ENCODE measurements around the gene AVP.
"Not testable (repeated sequence)": the region's sequence is repeated elsewhere in the genome, so short reads cannot be mapped to it uniquely, and the experiment has no call there.

AVP gene, protein sequence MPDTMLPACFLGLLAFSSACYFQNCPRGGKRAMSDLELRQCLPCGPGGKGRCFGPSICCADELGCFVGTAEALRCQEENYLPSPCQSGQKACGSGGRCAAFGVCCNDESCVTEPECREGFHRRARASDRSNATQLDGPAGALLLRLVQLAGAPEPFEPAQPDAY

DNA sequence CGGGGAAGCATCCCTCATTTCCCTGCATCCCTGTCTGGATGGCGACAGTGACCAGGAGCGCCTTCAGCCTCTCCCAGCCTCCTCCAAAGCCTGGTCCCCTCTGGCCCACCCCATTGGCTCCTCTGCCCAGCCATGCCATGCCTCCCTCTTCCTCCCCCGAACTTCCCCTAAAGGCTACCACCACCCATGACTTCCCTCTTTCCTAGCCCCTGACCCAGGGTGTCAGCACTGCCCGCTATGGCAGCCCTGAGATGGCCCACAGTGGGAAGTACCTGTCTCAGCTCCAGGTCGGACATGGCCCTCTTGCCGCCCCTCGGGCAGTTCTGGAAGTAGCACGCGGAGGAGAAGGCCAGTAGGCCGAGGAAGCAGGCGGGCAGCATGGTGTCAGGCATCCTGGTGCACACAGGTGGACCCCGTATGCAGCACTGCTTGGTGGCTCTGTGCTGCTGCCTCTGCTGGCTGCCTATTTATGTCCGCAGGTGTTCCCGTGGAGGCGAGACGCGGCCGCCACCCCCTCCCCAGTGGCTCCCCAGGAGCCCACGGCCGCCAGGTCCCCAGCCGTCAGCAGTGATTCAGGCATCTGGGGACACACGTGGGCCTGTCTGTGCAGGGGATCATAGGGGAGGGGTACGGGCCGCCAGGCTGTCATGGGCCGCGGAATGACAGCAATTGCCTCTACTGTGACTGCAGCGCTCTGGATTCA lies at the start of gene AVP:
AVP (minus strand) TSS at position 442 of the 703 bp plus-strand sequence; CDS start at position 392, 50 bp downstream.
- no peak for DNase-seq

DNA sequence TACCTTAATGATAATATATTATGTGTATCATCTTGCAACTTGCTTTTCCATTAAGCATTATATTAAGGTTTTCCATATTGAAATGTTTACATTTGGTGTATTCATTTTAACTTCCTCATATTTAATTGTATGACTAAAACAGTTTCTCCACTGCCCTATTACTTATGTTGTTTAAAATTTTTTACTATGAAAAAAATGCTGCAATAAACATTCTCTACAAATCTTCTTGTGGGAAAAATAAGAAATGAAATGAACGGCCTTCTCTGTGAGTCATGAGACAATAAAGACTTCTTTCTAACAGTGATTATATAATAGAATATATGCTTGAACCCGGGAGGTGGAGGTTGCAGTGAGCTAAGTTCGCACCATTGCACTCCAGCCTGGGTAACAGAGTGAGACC lies 49.6 kb upstream of the AVP start:
- DNase-seq: no peak

DNA sequence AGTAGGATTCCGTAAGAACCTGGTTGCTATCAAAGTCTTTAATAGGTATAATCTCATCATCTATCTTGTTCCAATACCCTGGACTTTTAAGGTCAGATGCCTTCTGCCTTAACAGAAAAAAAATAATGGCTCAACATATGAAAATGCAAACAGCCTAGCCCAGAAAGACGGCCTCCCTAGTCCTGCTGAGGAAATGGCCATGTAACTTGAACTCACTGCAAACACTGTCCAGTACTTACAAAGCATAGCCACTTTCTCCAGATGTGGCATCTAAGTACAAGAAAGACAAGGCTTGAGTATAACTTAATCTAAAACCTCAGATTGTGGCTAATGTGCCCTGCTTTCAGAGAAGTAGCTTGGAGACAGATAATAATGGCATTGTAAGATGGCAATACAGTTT lies 48.6 kb upstream of the AVP start:
- no peak for DNase-seq

DNA sequence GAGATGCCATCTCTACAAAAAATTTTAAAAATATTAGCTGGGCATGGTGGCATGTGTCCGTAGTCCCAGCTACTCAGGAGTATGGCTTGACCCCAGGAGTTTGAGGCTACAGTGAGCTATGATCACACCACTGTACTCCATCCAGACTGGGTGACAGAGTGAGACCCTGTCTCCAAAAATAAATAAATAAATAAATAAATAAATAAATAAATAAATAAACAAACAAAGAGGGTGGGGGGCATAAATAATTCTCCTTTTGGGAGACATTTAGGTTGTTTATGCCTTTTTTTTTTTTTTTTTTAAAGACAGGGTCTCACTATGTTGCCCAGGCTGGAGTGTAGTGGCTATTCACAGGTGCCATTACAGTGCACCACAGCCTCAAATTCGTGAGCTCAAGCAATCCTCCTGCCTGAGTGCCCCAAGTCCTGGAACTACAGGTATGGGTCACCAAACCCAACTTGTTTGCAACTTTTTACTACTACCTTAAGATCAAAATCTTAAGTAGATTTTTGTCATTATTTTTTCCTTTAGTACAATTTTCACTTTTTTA lies 45.6 kb upstream of the AVP start:
- DNase-seq: no peak

DNA sequence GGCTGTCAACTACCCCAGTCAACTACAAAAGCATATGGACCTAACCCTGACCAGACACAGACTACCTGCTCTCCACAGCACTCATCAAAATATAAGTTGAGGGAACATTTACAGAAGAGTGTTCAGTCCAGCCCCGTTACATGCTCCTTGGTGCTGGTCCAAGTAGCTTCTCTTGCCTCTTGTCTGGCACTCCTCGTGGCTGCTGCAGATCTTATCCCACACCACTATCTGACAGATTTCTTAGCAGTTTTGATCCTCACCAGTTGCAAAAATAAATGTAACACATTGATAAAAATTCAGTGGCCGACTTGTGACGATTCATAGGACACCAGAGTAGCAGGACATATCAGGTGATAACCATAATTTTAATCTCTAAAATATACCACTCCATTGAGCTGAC lies 44.6 kb upstream of the AVP start:
- DNase-seq: no peak

DNA sequence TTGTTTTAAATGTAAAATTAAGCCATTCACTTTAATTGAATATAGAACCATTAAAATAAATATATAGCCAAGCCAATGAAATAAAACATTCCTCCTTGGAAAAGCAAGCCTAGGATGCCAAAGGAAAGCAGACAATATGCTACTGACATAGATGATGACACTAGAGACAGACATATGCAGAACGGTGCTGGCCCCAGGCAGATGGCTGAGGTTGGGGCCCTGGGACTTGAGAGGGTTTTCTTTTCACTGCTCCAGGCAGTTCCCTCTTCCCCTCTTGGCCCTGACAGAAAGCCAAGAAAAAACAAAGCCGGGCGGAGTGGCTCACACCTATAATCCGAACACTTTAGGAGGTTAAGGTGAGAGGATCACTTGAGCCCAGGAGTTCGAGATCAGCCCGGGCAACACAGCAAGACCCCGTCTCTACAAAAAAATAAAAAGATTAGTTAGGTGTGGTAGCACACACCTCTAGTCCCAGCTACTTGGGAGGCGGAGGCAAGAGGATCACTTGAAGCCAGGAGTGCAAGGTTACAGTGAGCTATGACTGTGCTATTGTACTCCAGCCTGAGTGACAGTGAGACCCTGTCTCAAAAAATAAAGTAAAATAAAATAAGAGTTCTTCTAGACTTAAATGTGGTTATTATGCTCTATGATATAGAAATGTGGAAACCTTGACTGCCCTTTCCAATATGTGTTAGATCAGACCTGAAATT lies 43.9 kb upstream of the AVP start:
- no peak for DNase-seq

DNA sequence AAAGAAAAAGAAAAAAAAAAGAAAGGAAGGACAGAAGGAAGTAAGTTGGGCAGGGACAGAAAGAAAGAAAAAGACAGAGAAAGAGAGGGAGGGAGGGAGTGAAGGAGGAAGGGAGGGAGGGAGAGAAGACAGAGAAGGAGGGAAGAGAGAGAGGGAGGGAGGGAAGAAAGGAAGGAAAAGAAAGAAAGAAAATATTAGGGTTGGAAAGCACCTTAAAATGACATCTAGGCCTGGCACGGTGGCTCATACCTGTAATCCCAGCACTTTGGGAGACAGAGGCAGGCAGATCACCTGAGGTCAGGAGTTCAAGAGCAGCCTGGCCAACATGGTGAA lies 42.0 kb upstream of the AVP start:
- no peak for DNase-seq

DNA sequence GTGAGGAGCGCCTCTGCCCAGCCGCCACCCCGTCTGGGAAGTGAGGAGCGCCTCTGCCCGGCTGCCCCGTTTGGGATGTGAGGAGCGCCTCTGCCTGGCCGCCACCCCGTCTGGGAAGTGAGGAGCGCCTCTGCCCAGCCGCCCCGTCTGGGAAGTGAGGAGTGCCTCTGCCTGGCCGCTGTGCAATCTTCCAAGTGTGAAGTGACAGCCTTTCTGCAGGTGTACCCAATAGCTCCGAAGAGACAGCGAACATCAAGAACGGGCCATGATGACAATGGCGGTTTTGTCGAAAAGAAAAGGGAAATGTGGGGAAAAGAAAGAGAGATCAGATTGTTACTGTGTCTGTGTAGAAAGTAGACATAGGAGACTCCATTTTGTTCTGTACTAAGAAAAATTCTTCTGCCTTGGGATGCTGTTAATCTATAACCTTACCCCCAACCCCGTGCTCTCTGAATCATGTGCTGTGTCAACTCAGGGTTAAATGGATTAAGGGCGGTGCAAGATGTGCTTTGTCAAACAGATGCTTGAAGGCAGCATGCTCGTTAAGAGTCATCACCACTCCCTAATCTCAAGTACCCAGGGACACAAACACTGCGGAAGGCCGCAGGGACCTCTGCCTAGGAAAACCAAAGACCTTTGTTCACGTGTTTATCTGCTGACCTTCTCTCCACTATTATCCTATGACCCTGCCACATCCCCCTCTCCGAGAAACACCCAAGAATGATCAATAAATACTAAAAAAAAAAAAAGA lies 41.4 kb upstream of the AVP start:
- not testable (repeated sequence) for DNase-seq

DNA sequence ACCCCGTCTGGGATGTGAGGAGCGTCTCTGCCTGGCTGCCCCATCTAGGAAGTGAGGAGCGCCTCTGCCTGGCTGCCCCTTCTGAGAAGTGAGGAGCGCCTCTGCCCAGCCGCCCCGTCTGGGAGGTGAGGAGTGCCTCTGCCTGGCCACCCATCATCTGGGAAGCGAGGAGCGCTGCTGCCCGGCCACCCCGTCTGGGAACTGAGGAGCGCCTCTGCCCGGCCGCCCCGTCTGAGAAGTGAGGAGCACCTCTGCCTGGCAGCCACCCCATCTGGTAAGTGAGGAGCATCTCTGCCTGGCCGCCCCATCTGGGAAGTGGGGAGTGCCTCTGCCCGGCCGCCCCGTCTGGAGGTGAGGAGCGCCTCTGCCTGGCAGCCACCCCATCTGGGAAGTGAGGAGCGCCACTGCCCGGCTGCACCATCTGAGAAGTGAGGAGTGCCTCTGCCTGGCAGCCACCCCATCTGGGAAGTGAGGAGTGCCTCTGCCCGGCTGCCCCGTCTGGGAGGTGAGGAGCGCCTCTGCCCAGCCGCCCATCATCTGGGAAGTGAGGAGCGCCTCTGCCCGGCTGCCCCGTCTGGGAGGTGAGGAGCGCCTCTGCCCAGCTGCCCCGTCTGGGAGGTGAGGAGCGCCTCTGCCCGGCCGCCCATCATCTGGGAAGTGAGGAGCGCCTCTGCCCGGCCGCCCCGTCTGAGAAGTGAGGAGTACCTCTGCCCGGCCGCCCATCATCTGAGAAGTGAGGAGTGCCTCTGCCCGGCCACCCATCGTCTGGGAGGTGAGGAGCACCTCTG lies 40.4 kb upstream of the AVP start:
- not testable (repeated sequence) for DNase-seq

DNA sequence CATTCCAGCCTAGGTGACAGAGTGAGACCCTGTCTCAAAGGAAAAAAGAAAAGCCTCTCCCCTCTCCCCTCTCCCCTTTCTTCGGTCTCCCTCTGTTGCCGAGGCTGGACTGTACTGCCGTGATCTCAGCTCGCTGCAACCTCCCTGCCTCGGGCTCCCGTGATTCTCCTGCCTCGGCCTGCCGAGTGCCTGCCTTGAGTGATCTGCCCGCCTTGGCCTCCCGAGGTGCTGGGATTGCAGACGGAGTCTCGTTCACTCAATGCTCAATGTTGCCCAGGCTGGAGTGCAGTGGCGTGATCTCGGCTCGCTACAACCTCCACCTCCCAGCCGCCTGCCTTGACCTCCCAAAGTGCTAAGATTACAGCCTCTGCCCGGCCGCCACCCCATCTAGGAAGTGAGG lies 39.6 kb upstream of the AVP start:
- DNase-seq: not testable (repeated sequence)

DNA sequence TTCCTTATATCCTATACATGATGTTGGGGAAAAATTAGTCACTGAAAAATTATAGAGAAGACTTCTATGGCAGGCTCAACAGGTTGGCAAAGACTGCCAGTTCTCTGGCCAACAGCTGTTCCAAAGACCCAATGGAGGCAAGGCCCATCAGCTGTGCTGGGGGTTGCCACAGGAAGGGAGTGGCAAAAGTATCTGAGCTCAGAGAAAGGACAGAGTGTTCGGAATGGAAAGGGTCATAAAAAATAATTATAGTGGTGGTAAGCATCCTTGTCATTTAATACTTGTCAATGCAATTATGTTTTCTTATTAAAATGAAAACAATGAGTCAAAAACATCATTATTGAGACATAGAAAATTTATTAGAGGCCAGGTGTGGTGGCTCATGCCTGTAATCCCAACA lies 39.0 kb upstream of the AVP start:
- DNase-seq: no peak

DNA sequence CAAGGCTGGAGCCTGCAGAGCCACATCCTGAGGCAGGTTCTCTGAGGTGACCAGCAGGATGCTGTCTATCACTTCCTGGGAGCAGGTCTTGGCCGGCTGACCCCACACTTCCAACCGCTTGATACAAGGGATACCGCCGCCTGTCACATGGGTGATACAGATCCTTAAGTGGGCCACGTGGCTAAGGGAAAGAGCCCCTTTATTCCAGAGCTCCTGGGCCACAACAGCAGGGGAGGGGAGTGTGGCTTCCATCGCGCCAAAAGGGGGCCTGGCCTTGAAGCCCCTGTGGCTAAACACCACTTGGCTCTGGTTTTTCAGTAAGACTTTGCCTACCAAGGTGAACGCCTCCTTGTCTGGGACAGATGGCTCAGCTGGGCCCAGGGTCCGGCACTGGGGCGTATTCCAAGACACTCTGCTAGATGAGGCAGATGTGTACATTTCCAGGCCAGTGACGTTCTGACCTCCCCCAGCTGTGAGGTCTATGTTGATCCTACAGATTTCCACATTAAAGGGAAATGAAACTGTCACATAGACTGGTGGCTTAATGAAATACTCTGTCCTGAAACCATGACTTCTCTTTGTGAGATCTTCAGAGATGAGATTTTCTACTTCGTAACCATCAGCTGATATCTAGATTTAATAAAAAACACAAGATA lies 37.6 kb upstream of the AVP start:
- DNase-seq: no peak

DNA sequence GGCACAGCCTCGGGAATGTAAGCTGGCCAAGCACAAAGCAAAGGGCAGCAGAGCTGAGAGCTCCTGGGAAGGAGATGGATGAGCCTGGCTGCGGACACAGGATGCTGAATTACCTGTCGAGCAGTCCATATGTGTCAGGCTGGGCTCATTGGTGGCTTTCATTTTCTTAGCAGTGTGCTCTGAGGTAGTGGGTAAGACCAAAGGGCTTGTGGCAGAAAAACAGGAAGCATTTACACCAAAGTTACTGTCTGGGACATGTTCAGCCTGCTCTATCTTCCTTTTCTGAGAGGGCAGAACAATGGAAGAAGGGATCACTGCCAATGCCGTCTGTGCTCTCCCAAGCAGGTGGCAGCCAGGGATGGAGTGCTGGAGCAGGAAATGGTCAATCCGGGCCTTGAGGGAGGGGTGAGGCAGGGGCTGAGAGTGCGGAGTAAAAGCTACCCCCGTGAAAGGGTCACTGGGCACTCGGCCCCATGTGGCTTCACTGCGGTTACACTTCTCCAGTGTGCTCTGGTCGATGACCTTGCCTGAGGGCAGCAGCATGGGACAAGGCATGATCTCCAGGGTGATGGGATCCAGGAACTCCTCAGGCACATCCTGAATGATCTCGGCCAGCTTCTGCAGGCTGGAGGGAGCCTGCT lies 36.9 kb upstream of the AVP start:
- DNase-seq: peak; percentile 31

DNA sequence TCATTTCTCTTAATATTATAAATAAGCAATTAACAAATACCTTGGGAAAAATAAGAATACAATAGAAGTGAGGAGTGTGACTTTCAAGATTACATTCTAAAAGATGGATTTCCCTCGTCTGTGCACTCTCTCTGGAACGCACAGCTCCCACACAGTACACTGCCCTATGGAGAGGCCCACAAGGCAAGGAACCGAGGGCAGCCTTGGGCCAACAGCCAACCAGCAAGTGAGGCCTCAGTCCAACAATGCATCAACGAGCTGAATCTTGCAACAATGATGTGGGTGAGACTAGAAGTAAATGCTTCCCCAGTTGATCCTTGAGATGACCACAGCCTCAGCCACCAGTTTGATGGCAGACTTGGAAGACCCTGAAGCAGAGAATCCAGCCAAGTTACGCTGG lies 34.5 kb upstream of the AVP start:
- DNase-seq: no peak

DNA sequence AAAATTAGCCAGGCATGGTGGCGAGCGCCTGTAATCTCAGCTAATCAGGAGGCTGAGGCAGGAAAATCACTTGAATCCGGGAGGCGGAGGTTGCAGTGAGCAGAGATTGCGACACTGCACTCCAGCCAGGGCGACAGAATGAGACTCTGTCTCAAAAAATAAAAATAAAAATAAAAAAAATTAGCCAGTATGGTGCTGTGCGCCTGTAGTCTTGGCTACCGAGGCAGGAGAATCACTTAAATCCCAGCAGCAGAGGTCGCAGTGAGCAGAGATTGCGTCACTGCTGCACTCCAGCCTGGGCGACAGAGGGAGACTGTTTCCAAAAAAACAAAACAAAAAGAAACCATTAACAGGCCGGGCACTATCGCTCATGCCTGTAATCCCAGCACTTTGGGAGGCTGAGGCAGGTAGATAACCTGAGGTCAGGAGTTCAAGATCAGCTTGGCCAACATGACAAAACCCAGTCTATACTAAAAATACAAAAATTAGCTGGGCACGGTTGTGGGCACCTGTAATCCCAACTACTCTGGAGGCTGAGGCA lies 33.4 kb upstream of the AVP start:
- DNase-seq: peak; percentile 73

DNA sequence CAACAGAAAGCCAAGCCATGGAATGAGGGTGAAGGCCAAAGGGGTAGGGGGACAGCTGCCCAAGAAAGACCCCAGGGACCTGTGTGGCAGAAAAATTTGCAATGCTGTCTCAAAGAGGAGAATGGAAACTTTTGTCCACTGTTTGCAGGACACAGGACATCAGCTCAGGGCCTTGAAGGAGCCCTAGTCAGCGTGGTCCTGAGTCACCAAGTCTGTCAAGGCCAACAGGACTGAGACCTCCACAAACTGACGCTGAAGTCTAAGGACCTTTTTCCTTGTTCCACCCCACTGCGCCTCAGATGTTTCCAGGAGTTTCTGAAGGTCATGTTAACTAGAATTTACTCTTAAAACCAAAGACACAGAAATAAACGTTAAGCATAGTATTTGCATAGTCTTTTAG lies 31.8 kb upstream of the AVP start:
- DNase-seq: no peak

DNA sequence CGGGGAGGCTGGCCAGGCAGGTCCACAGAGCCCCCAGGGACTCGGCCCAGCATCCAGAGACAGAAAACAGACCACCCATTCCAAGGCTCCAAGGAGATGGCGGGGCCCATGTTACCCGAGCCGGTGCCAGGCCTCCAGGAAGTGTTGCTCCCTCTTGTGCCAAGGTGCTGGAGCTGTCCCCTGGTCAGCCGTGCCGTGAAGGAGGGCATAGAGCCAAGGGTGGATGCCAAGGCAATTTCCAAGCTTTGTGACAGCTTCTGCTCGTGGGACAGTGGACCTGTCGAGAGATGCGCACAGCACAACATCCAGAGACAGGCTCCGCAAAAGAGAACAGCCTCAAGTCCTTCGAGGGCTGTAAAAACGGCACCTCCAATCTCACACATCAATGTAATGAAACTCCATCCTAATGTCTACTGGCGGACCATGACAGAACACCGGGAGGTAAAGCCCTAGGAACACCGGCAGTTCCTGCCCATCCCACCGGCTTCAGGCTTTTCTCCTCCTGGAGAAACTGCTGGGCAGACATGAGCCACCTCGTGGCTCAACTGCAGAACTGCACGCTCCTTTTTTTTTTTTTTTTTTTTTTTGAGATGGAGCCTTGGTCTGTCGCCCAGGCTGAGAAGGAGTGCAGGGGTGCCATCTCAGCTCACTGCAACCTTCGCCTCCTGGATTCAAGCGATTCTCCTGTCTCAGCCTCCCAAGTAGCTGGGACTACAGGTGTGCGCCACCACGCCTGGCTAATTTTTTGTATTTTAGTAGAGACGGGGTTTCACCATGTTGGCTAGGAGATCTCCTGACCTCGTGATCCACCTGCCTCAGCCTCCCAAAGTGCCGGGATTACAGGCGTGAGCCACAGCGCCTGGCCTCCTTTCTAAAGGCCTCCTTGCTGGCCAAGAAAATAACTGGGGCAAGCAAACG lies 30.9 kb upstream of the AVP start:
- DNase-seq: peak; percentile 60

DNA sequence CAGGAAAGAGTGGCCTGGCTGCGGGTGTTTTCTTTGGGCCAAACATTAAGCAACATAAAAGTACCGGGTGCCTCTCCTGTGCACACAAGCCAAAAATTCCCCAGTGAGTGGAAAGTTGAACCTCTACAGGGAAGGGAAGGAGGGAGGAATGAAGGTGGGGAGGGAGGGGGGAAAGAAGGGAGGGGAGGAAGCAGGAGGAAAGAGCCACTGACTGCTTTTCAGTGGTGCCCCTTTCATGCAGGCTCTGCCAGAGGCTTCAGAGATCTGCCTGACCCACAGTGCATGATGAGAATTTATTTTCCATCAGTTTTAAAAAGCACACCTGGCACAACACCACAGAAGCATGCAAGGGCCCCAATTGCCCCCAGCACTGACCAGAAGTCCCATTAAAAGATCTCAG lies 27.5 kb upstream of the AVP start:
- DNase-seq: no peak

DNA sequence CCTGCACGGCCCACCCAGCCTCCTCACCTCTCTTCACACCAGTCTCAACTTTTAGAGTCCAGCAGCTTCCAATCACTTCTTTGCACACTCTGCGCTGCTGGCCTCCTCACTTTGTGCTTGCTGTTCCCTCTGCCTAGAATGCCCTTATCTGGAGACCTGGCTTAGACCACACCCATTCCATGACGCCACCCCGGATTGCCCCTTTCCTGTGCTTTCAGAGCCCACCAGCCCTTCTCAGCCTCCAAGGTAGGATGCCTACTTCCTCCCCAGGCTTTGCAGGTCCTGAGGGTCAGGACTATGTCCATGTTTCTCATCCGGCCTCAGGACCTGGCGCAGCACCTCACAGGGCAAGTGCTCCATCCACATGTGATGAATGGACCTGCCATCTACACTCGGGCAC lies 27.0 kb upstream of the AVP start:
- DNase-seq: no peak

Data from NCI-H2029 (cell line).